Measurements from ENCODE around the gene LIME1. TPM values are rescaled to one million over a fixed set of nuclear protein-coding genes. Genes with fewer than 3 reads are reported as not detected.

The LIME1 gene
- total and polyA plus RNA-seq, 2 of the 4 experiments (the other 2 are of a cell fraction), result 0.36 to 7.8 TPM

GRCh38 chr20:63785691-63786131, 49.2 kb downstream of the LIME1 start:
- Histone ChIP-seq H2BK15ac (ENCODE audit: low read depth, low read length) (no peak overlapping the region), H3K79me1 (ENCODE audit: low read depth in 1 of 2, low read length in 2 of 2) (peaks cover 6 to 40% of the 10 kb centered on the region in 2 experiments), H3K9ac (ENCODE audit: low read depth, low read length) (no peak overlapping the region), H3K14ac (replicated peaks; ENCODE audit: low read depth, low read length) (no peak overlapping the region), H4K5ac (ENCODE audit: low read depth, low read length) (no peak overlapping the region), H2BK20ac (ENCODE audit: low read depth, low read length) (no peak overlapping the region), H2AFZ (replicated peaks; ENCODE audit: low read length, poor library complexity) (no peak overlapping the region), H2AK9ac (replicated peaks; ENCODE audit: low read depth, low read length, poor library complexity) (no peak overlapping the region), H3K4me3 (ENCODE audit: insufficient read depth, low read depth, low read length) (no peak overlapping the region), H2BK5ac (ENCODE audit: low read depth, low read length, poor library complexity, severe bottlenecking) (no peak overlapping the region), H3K56ac (ENCODE audit: extremely low read depth, insufficient read depth, low read length) (no peak overlapping the region), H4K8ac (ENCODE audit: low read depth in 2 of 2, low read length in 2 of 2) (no peak overlapping the region), H3K4me2 (ENCODE audit: low read depth, low read length) (no peak overlapping the region), H3K23ac (ENCODE audit: low read depth, low read length) (no peak overlapping the region), H3K18ac (ENCODE audit: low read depth, low read length) (no peak overlapping the region), H4K20me1 (ENCODE audit: insufficient read depth, low read length) (peaks cover 11% of the 10 kb centered on the region), H2BK120ac (ENCODE audit: low read depth, low read length) (no peak overlapping the region), H3K36me3 (ENCODE audit: control insufficient read depth, insufficient read depth, low read length) (peaks cover 18% of the 10 kb centered on the region), H4K91ac (ENCODE audit: insufficient read depth, low read depth, low read length) (no peak overlapping the region), H3K4me1 (ENCODE audit: control insufficient read depth, insufficient read depth, low read length) (no peaks in the 10 kb centered on the region), H3K9me3 (ENCODE audit: control insufficient read depth, insufficient read depth, low read length) (no peaks in the 10 kb centered on the region), H3K27me3 (ENCODE audit: control insufficient read depth, insufficient read depth, low read length) (no peaks in the 10 kb centered on the region), H2AK5ac (ENCODE audit: low read depth, low read length) (no peak overlapping the region), H3K4ac (ENCODE audit: low read depth, low read length) (no peak overlapping the region), H3K27ac (ENCODE audit: insufficient read depth, low read length) (no peak overlapping the region), H3K9me1 (ENCODE audit: insufficient read depth, low read length) (no peaks in the 10 kb centered on the region)
- intact Hi-C loops (cut with micrococcal nuclease) (loop anchor here (1.0 kb wide), 1 partner anchor 79 kb away; no protein-coding TSS in a partner anchor), in situ Hi-C loops (cut with MboI; ENCODE audit: low sequenced_read_pairs) (no loop called here), dilution Hi-C loops (cut with HindIII; ENCODE audit: low sequenced_read_pairs, unreplicated experiment) (no loop called here)
- DNase-seq (no peak), ATAC-seq (ENCODE audit: low read depth) (no peak)
- POLR2A ChIA-PET (ENCODE audit: unreplicated experiment), result no interaction called here
- no peak for TF ChIP-seq SMC3 (IDR thresholded peaks at IDR 0.05; ENCODE audit: low read depth, low read length)
- no peak for TF ChIP-seq RCOR1 (IDR thresholded peaks at IDR 0.05; ENCODE audit: insufficient replicate concordance, low read length)
- TF ChIP-seq CEBPB (IDR thresholded peaks at IDR 0.05; ENCODE audit: low read depth, low read length), result no peak
- no peak for TF ChIP-seq BHLHE40 (IDR thresholded peaks at IDR 0.05; ENCODE audit: low read depth, low read length)
- no peak for TF ChIP-seq RFX5 (IDR thresholded peaks at IDR 0.05; ENCODE audit: low read depth, low read length)
- no peak for TF ChIP-seq MAFK (IDR thresholded peaks at IDR 0.05; ENCODE audit: low read depth, low read length)
- no peak for TF ChIP-seq FOS (IDR thresholded peaks at IDR 0.05; ENCODE audit: low read depth, low read length)
- no peak for TF ChIP-seq CTCF (conservative IDR thresholded peaks at IDR 0.05; ENCODE audit: low read depth, low read length)
- TF ChIP-seq CHD1 (IDR thresholded peaks at IDR 0.05; ENCODE audit: low read depth, low read length), result no peak
- TF ChIP-seq RAD21 (IDR thresholded peaks at IDR 0.05; ENCODE audit: low read length), result no peak
- TF ChIP-seq NFE2L2 (IDR thresholded peaks at IDR 0.05; ENCODE audit: low read depth, low read length), result no peak
- TF ChIP-seq USF2 (IDR thresholded peaks at IDR 0.05; ENCODE audit: low read depth, low read length), result no peak
- TF ChIP-seq MAZ (IDR thresholded peaks at IDR 0.05; ENCODE audit: borderline replicate concordance, low read depth, low read length), result no peak
- TF ChIP-seq POLR2A (IDR thresholded peaks at IDR 0.05; ENCODE audit: low read depth, low read length), result no peak
- no peak for TF ChIP-seq MXI1 (IDR thresholded peaks at IDR 0.05; ENCODE audit: borderline replicate concordance, low read depth, low read length)
- no peak for TF ChIP-seq ELK1 (IDR thresholded peaks at IDR 0.05; ENCODE audit: borderline replicate concordance, low read depth, low read length)
- CTCF ChIA-PET, result interaction anchor here (0.6 to 1.3 kb wide), 6 partner anchors 9 to 48 kb away, joined by 3 to 4 read pairs (median 3); no protein-coding TSS in a partner anchor
- no TSS peak for BruUV-seq (replicated peaks)
- 75% methylated on average over 4 of the region's 14 CpGs; no CpG with 5 or more reads in 1 of the 2 experiments for WGBS, 2 experiments (ENCODE audit: extremely low coverage in 2 of 2, insufficient read length in 1 of 2)

Data from IMR-90 (cell line).